Hepatic stellate cell (primary cell): ENCODE data around the gene IL11.
A peak's percentile ranks its signal among the peaks of the same experiment; 100 is the strongest.

ENCODE experiments used
- DNase-seq: peaks from one replicate; pipeline ENCODE4 v3.0.0; 2011; ENCODE audit warnings: low spot score

Gene IL11

DNA sequence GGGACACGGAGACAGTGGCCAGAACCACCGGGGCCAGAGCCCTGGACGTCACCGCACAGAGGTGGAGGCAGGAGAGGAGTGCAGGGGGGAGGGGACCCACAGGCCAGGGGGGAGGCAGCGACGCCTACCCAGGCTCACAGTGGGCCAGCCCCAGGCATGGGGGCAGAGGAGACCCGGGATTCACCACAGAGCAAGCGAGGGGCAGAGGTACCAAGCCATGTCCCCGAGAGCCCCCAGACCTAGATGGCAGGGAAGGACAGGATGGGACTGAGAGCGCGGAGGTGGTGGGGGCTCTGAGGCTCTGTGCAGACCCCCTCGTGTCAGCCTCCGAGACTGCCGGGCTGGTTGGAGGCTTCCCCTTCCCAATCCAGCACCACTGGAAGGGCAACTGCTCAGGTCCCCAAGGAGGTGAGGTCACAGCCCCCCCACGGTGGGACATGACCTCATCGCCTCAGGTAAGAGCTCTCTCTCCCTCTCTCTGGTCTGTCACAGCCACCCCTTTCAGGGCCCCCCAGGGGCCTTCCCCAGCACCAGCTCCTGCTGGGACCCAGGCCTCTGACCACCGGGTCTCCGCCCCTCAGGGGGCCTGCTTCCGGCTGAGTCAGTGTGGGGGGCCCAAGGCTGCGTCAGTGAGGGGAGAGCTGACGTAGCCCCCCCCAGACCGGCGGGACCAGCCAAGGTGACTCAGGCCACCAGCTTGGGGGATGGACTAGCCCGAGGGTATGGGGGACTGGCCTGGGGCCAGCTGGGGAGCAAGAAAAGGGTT, 2.2 kb upstream of the IL11 start:
- DNase-seq, result no peak

GRCh38 chr19:55369653-55370304, 484 bp downstream of the IL11 start:
- DNase-seq, result peak; percentile 99

DNA sequence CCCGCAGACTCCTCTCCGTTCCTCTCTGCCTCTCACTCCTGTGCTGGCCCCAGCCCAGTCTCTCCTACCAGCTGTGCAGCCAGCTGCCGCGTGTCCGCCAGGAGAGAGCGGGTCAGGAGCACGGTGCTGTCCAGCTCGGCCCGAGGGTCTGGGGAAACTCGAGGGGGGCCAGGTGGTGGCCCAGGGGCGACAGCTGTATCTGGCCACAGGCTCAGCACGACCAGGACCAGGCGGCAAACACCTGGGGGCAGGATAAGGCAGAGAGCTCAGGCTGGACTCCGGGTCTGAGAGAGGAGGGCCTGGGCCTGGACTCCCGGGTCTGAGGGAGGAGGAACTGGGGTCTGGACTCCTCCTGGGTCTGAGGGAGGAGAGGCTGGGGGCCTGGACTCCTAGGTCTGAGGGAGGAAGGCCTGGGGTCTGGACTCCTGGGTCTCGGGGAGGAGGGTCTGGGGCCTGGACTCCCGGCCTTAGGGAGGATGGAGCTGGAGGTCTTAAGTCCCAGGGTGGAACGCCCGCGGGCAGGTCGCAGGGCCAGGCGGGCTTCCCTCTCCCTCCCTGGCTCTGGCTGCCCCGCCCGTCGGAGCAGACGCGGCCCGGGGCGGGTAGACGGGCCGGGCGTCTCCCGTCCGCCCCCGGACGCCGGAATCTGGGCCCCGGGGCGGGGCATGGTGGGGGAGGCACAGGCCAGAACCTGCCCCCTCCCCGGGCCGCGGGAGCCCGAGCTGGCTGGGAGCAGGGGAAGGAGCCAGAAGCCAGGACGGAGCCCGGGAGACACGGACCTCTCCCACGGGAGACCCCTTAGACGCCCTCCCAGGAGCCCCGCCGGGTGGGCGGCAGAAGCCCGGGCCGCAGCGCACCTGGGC, 1.3 kb downstream of the IL11 start:
- peak; percentile 88 for DNase-seq

DNA sequence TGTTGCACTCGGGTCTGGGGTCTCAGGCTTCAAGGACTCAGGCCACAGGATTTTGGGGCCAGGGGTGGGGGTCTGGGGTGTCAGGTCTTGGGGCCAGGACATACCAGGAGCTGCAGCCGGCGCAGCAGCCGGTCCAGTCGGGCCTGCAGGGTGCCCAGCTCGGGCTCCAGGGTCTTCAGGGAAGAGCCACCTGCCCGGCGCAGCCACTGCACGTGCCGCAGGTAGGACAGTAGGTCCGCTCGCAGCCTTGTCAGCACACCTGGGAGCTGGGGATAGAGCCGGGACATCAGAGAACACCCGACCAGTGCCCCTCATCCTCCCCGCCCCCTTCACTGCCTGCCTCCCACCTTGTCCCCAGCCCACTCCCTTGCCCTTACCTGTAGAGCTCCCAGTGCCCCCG, 2.2 kb downstream of the IL11 start:
- no peak for DNase-seq

DNA sequence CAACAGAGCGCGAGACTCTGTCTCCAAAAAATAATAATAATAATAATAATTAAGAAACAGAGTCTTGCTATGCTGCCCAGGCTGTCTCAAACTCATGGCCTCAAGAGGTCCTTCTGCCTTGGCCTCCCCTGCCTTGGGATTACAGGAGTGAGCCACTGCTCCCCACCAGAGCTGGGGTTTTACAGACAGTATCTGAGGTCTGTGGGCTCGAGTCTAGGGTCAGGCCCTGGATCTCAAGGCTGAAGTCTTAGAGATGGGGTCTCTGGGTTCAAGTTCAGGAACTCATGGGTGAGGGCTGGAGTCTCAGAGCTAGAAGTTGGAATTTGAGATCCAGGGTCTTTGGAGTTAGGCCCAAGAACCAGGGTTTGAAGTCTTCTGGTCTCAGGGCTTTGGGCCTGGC, 3.5 kb downstream of the IL11 start:
- no peak for DNase-seq

DNA sequence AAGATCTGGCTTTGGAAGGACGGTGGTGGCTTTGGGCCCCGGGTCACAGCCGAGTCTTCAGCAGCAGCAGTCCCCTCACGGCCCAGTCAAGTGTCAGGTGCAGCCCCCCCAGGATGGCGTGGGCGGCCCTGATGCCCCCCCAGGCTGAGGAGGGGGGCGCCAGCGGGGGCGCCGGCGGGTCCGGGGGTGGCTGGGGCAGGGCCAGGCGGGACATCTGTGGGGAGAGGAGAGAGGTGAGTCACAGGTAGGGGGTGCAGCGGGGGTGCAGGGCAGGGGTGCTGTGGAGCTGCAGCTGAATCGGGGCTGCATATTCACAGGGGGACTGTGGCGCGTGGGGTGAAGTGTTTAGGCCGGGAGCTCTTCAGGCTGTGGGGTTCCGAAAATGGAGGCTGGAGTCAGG, 4.3 kb downstream of the IL11 start:
- no peak for DNase-seq

DNA sequence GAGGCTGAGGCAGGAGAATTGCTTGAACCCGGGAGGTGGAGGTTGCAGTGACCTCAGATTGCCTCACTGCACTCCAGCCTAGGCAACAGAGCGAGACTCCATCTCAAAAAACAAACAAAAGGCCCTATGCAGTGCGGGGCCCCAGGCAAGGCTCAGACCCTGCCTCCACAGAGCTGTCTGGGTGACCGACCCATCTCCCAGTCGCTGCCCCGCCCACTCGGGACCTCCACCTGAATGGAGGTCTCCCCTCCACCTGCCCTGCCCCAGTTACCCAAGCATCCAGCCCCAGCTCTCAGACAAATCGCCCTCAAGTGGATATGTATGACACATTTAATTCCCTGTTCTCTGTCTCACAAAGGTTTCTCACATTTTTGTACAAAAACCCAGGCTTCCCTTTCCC, 5.0 kb downstream of the IL11 start:
- DNase-seq, result no peak

DNA sequence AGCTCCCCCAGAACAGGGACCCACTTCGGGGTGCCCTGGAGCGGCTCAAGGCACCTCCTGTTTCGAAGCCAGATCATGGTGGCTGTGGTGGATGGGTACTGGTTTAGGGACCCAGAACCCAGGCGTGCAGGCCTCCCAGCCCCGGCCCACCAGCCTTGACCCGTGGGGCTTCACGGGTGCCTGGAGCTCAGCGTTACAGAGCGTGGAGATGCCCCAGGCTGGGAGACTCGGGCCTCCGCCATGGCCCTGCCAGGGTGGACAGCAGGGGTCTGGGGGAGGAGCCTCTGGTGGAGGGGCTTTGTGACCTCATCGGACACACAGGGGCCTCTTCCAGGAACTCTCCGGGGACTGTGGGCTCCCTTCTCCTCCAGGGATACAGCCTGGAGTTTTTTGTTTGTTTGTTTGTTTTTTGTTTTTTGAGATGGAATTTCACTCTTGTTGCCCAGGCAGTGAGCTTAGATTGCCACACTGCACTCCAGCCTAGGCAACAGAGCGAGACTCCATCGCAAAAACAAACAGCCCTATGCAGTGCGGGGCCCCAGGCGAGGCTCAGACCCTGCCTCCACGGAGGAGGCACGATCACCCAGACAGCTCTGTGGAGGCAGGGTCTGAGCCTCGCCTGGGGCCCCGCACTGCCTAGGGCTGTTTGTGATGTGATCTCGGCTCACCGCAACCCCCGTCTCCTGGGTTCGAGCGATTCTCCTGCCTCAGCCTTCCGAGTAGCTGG, 7.1 kb downstream of the IL11 start, which contains the start of gene GARIN5B:
GARIN5B (minus strand) TSS at position 271 of the 727 bp plus-strand sequence; CDS start at position 77, 194 bp downstream.
- DNase-seq, result no peak

DNA sequence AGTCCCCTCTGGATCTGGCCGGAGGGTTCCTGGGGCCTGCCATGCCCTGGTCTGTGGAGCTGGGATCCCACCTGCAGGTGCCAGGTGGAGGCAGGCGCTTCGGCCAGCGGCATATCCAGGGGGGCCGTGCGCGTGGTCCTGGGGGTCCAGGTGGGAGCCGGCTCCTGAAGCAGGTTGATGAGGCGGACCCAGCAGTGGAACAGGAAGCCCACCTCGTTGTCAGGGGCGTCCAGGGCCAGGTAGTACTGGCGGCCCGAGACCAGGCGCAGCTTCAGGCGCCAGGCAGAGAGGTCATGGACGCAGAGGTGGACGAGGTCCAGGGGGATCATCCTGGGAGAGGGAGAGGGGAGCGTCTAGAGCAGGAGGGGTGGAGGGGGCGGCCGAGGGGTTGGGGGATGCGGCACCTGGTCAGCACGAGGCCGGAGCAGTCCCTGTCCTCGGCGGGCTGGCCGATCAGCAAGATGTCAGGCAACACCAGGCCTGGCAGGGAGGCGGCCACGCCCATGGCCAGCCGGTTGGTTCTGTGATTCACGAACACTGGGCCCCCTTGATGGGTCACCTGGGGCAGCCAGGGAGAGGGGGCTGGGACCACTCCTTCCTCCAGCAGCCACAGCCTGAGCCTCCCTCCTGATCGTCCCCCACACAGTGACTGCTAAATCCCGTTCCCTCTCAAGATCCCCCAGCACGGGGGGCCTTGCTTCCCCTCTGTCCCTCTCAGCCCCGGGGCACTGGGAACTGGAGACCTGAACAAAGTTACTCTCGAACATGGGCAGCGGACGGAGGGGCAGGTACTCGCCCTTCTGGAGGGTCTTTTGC, 7.9 kb downstream of the IL11 start:
- no peak for DNase-seq

- no peak for DNase-seq
These were observed 9.4 kb downstream of the IL11 start for GRCh38 chr19:55360902-55361301.

DNA sequence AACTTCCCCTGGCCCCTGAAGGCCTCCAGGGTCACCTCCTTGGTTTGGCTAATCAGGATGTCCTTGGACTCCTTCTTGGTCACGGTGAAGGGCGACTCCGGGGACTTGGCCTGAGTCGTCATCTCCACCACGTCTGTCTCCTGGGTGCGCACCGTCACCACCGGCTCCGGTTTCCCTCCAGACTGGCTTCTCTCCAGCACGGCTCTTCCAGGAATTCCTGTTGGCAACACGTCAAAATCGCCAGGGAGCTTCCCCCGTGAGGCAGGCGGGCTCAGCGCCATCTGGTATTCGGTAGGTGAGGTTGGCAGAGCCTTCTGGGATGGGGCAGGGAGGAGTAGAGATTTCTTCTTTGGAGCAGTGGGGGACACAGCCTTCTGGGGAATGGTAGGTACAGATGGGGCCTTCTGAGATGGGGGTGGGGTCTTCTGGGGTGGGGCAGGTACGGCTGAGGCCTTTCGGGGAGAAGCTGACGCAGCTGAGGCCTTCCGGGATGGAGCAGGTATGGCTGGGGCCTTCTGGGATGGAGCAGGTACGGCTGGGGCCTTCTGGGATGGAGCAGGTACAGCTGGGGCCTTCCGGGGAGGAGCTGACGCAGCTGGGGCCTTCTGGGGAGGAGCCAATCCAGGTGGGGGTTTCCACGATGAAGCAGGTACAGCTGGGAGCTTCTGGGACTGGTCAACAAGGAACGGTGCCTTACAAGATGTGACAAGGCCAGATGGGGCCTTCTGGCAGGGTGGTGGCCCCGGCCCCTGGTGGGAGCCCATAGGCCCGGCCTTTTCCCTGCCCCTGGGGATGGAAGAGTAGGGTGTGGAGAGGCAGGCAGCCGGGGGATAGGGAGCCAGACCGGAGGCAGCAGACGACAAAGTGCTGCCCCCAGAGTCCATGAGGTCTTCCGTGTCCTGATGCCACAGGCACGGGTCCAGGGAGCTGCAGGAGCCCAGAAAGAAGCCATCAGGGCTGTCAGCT, 11.0 kb downstream of the IL11 start:
- DNase-seq, result no peak

GRCh38 chr19:55358493-55358892, 11.8 kb downstream of the IL11 start:
- DNase-seq, result no peak

DNA sequence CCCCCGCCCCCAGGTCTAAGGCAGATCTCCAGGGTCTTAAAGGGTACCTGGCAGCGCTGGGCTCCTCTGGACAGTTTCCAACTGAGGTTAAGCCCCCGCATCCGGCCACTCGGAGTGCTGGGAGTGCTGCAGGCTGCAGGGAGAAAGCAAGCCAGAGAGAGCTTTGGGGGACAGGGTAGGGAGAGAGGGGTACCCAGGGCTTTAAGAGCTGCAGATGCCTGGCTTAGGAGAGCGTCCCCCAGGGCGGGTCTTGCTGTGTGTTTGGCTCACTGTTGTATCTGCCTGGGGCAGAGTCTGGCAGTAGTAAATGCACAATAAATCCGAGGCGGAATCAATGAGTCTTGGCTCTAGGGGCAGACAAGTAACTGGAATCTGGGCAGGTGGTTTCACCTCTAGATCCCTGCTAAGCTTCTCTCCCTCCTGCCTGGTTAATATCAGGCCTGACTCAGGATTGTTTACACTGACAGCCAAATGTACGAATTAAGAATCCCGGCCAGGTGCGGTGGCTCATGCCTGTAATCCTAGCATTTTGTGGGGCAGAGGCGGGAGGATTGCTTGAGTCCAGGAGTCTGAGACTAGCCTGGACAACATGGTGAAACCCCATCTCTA, 14.9 kb downstream of the IL11 start:
- no peak for DNase-seq

DNA sequence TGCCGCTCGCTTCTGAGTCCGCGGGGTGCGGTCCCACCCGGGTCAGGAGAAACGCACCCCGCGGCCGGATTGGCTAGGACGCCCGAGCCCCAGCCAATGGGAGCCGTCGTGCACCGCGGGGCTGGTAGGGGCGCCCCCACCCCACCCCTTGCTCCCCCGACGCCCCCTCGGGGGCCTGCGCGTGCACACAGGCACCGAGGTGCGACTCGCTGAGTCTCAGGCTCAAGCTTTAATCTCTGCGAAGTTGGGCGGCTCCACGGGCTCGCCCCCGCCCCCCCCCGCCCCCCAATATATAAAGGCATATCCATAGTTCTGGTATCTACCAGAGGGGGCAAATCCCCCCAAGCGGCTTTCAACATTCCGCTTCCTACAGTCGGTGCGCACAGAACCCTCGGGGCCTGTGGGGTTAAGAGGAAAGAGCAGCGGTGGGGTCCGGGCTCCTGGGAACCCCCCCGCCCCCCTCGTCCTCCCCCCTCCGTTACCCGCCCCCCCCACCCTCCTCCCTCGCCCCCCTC, 15.5 kb downstream of the IL11 start, which contains the start of gene COX6B2:
COX6B2 (minus strand) TSS at position 22 of the 515 bp plus-strand sequence. CDS start 198 bp downstream, outside the sequence.
- no peak for DNase-seq

GRCh38 chr19:55353803-55354697, 16.2 kb downstream of the IL11 start:
- peak; percentile 74 for DNase-seq

DNA sequence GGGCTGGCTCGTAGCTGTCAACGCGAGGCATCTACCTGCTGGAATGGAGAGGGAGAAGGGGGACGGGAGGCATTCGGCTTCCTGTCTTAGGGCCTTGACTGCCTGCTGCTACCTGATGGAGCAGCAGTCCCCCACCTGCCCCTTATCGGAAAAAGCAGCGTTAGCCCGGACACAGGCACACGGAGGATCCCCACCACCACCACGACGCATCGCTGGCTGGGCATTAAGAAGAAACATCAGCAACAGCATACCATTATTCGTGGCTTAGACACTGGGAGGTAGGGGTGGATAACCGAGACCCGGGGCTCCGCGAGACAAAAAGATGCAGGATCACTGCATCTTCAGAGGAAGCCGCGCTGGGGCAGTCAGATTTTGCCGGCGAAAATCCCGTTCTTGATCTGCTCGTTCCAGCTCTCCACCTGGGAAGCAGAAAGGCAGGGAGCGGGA, 16.9 kb downstream of the IL11 start:
- no peak for DNase-seq

DNA sequence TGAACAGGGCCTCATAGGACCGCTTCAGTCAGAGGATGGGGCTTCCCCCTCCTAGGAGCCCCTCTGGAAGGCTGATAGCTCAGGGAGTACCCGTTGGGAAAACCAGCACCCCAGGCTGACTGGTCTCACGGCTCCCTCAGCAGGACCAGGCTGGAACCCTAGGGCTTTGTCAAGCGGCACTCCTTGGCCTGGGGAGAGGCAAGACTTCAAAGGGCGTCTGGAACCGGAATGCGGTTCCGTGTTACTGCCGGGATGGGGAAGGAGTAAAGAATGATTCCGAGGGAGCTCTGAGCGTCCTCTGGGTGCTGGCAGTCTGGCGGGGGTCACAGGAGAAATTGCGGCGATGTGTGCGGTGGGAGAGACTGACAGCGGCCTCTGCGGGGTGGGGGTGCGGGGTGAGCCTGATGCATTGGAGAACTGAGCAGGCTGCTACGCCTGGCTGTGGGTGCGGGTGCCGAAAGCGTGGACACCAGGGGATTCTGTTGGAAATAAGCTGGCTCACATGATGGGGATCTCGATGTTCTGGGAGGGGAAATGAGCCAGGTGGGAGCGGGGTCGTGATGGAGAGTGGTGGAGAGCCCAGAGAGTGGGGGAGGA, 17.6 kb downstream of the IL11 start:
- DNase-seq, result no peak

GRCh38 chr19:55352040-55352439, 18.2 kb downstream of the IL11 start:
- no peak for DNase-seq
